Thoracic aorta (tissue), 2 donors: ENCODE data around the gene USP15. TPM values are rescaled to one million over a fixed set of nuclear protein-coding genes. Genes with fewer than 3 reads are reported as not detected.
A peak's percentile ranks its signal among the peaks of the same experiment; 100 is the strongest.

Experiments
- ATAC-seq: fragments of 150-250 bp; one replicate; pipeline ENCODE4 v1.8.0; 2017; ENCODE audit warnings: low read depth; ENCODE audit not compliant: insufficient number of reproducible peaks, low FRiP score
- DNase-seq: peaks from one replicate; pipeline ENCODE4 v3.0.0-alpha.2; 2020; ENCODE audit warnings: low spot score
- H3K27ac ChIP-seq, 2 donors: fragments of 200-600 bp; sonication (generic); 1 replicate in 1 of 2; 2 replicates in 1 of 2; pipeline ENCODE4 v1.5.1; 2016; ENCODE audit warnings: mild to moderate bottlenecking in 2 of 2, moderate library complexity in 2 of 2
- H3K27me3 ChIP-seq: fragments of 200-600 bp; sonication (generic); replicated peaks from 2 replicates; pipeline ENCODE4 v1.6.0; 2016; ENCODE audit warnings: mild to moderate bottlenecking; ENCODE audit not compliant: insufficient read depth
- H3K36me3 ChIP-seq: fragments of 200-600 bp; sonication (generic); one replicate; pipeline ENCODE4 v1.5.1; 2016
- H3K4me1 ChIP-seq, 2 donors: fragments of 200-600 bp; sonication (generic); 1 replicate in 1 of 2; 2 replicates in 1 of 2; pipeline versions ENCODE4 v1.5.1 to v1.6.0; 2016; ENCODE audit warnings: low read depth in 2 of 2, mild to moderate bottlenecking in 1 of 2; ENCODE audit not compliant: control insufficient read depth in 1 of 2
- H3K4me3 ChIP-seq: fragments of 200-600 bp; sonication (generic); 2 replicates; pipeline ENCODE4 v1.5.1; 2016; ENCODE audit warnings: mild to moderate bottlenecking
- H3K9me3 ChIP-seq: fragments of 200-600 bp; sonication (generic); 2 replicates; pipeline ENCODE4 v1.5.1; 2016
- CTCF ChIP-seq: fragments of 200-600 bp; sonication (generic); IDR thresholded peaks from one replicate; pipeline ENCODE4 v1.5.1; 2019; ENCODE audit warnings: antibody characterized with exemption
- total RNA-seq, 2 donors: library from RNA; depleted of rRNA; stranded (reverse); fragments of >200 nt; gene quantifications; one replicate each; pipeline versions ENCODE4 v1.1.0 to v1.2.3, GENCODE V29; 2016

USP15 gene
- total RNA-seq, 2 donors from 2014 or later, result 39.5 to 128 TPM

- ATAC-seq (peak; percentile 44), DNase-seq (no peak)
- no peaks in the 10 kb centered on the region for H3K9me3 ChIP-seq
- peak overlapping the region; percentile 90 to 95 for H3K27ac ChIP-seq
- peaks cover 37 to 47% of the 10 kb centered on the region in 2 donors for H3K4me1 ChIP-seq
- H3K4me3 ChIP-seq, result peak overlapping the region; percentile 76
- no peak for TF ChIP-seq CTCF
- no peaks in the 10 kb centered on the region for H3K36me3 ChIP-seq
- no peaks in the 10 kb centered on the region for H3K27me3 ChIP-seq
These were observed 804 bp downstream of the USP15 start for GRCh38 chr12:62260733-62261683.

GRCh38 chr12:62261876-62262517 lies 1.8 kb downstream of the USP15 start:
- Histone ChIP-seq H3K36me3 (no peaks in the 10 kb centered on the region), H3K4me3 (peak overlapping the region; percentile 76), H3K27ac (no peak overlapping the region), H3K4me1 (peaks cover 38 to 42% of the 10 kb centered on the region in 2 donors), H3K9me3 (no peaks in the 10 kb centered on the region), H3K27me3 (no peaks in the 10 kb centered on the region)
- TF ChIP-seq CTCF, result no peak
- ATAC-seq (no peak), DNase-seq (no peak)

GRCh38 chr12:62263232-62263631 lies 3.0 kb downstream of the USP15 start:
- no peaks in the 10 kb centered on the region for H3K36me3 ChIP-seq
- H3K9me3 ChIP-seq, result no peaks in the 10 kb centered on the region
- H3K27ac ChIP-seq, result no peak overlapping the region
- no peak overlapping the region for H3K4me3 ChIP-seq
- ATAC-seq, result no peak
- H3K4me1 ChIP-seq, result peaks cover 44 to 50% of the 10 kb centered on the region in 2 donors
- TF ChIP-seq CTCF, result no peak
- no peaks in the 10 kb centered on the region for H3K27me3 ChIP-seq
- no peak for DNase-seq

GRCh38 chr12:62263966-62264365 lies 3.8 kb downstream of the USP15 start:
- TF ChIP-seq CTCF, result no peak
- Histone ChIP-seq H3K9me3 (no peaks in the 10 kb centered on the region), H3K4me3 (no peak overlapping the region), H3K27ac (no peak overlapping the region), H3K27me3 (no peaks in the 10 kb centered on the region), H3K4me1 (peaks cover 37 to 57% of the 10 kb centered on the region in 2 donors), H3K36me3 (no peaks in the 10 kb centered on the region)
- DNase-seq, result no peak
- ATAC-seq, result no peak

GRCh38 chr12:62264706-62265105 lies 4.5 kb downstream of the USP15 start:
- TF ChIP-seq CTCF, result no peak
- no peaks in the 10 kb centered on the region for H3K9me3 ChIP-seq
- H3K4me3 ChIP-seq, result no peak overlapping the region
- ATAC-seq, result no peak
- peaks cover 37 to 60% of the 10 kb centered on the region in 2 donors for H3K4me1 ChIP-seq
- no peak overlapping the region for H3K27ac ChIP-seq
- no peak for DNase-seq
- no peaks in the 10 kb centered on the region for H3K27me3 ChIP-seq
- H3K36me3 ChIP-seq, result no peaks in the 10 kb centered on the region
